ENCODE results near the gene MCMBP.
A peak's percentile ranks its signal among the peaks of the same experiment; 100 is the strongest.
"Not testable (repeated sequence)": the region's sequence is repeated elsewhere in the genome, so short reads cannot be mapped to it uniquely, and the experiment has no call there.

MCMBP gene

GRCh38 chr10:119872860-119873681 lies 428 bp upstream of the MCMBP start:
- peak; percentile 78 for DNase-seq

- DNase-seq = peak; percentile 80
Measured at GRCh38 chr10:119871881-119872609, 598 bp downstream of the MCMBP start.

- not testable (repeated sequence) for DNase-seq
Measured at GRCh38 chr10:119869398-119869797, 3.2 kb downstream of the MCMBP start.

GRCh38 chr10:119867317-119867716 lies 5.3 kb downstream of the MCMBP start:
- DNase-seq = no peak

- no peak for DNase-seq
Measured at GRCh38 chr10:119865699-119866240, 6.9 kb downstream of the MCMBP start.

- peak; percentile 56 for DNase-seq
Measured at GRCh38 chr10:119863951-119864565, 8.6 kb downstream of the MCMBP start.

GRCh38 chr10:119862524-119862923 lies 10.1 kb downstream of the MCMBP start:
- no peak for DNase-seq

- peak; percentile 14 for DNase-seq
Measured at GRCh38 chr10:119860866-119861607, 11.6 kb downstream of the MCMBP start.

- peak; percentile 37 for DNase-seq
Measured at GRCh38 chr10:119859420-119860258, 13.0 kb downstream of the MCMBP start.

GRCh38 chr10:119858063-119858462 lies 14.6 kb downstream of the MCMBP start:
- DNase-seq = no peak

- no peak for DNase-seq
Measured at GRCh38 chr10:119853574-119853973, 19.1 kb downstream of the MCMBP start.

GRCh38 chr10:119852822-119853221 lies 19.8 kb downstream of the MCMBP start:
- DNase-seq = no peak

GRCh38 chr10:119852277-119852676 lies 20.4 kb downstream of the MCMBP start:
- DNase-seq = no peak

GRCh38 chr10:119849944-119850343 lies 22.7 kb downstream of the MCMBP start:
- no peak for DNase-seq

- DNase-seq = no peak
Measured at GRCh38 chr10:119849031-119849789, 23.4 kb downstream of the MCMBP start.

GRCh38 chr10:119845656-119846055 lies 27.0 kb downstream of the MCMBP start:
- peak; percentile 49 for DNase-seq

- DNase-seq = peak; percentile 43
Measured at GRCh38 chr10:119834188-119834587, 38.5 kb downstream of the MCMBP start.

- DNase-seq = no peak
Measured at GRCh38 chr10:119832951-119833350, 39.7 kb downstream of the MCMBP start.

GRCh38 chr10:119831656-119832055 lies 41.0 kb downstream of the MCMBP start:
- no peak for DNase-seq

- no peak for DNase-seq
Measured at GRCh38 chr10:119830851-119831250, 41.8 kb downstream of the MCMBP start.

GRCh38 chr10:119829429-119829828 lies 43.2 kb downstream of the MCMBP start:
- no peak for DNase-seq

All from MV-4-11 (cell line).